Measurements from ENCODE around the gene ROR1.

The ROR1 gene

GRCh38 chr1:63858153-63858552, 84.3 kb downstream of the ROR1 start:
- no peak for DNase-seq (ENCODE audit: low spot score)

DNA sequence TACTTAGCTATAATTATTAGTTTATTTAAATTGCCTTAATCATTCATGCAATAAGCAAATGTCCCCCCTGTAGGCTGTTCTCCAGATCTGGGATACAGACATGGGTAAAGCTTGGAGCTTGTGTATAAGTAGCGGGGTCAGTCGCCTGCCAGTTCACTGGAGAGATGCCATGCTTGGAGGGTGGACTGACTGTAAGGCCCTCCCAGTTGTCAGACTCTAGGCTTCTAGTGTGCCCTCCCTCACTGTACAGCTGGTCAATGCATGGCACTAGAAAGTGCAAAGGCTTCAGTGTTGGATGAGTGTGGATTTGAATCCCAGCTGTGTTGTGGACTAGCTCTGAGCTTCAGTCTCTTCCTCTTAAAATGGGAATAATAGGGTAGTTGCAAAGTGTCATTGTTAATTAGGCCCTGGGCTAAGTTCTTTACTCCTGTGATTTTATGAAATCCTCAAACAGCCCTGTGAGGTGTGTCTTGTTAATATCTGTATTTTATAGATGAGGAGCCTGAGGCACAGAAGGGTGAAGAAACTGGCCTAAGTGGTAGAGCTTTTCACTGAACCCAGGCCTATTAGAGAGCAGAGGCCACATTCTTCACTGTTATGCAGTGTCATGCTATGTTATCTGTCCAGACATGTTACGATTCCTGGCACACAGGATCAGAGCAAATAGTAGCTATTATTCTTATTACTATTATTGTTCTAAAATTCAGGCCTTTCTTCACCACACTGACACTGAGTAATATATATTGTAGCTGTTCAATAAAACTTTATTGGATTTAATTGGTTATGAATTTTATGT, 85.9 kb downstream of the ROR1 start:
- DNase-seq (ENCODE audit: low spot score): no peak

DNA sequence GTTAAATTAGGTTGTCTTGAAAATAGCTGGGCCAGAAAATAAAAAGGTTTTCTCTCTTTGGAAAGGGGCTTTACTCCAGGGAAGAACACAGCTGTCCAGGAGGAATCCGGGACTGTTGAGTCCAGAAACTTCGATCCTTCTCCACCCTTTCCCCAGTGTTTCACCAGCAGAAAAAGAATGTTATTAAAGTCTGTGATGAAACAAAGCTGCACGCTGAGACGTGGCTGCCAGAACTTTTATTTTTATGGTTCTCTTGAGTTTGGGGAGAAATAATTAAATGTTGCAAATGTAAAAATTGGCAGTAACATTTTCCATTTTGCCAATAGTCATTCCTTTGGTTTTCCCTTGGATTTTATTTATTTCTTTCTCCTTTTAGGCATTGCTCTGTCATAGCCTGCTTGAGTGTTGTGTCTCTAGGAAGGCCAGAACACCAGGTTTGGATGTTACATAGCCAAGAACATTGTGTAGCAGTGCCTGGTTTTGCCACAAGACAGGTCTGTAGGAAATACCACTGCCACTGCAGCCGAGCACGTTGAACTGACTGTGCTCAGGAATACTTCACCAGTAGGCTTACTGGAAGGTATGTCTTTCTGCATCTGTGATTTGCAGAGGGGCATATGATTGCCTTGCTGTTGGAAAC, 87.4 kb downstream of the ROR1 start:
- DNase-seq (ENCODE audit: low spot score): no peak

GRCh38 chr1:63863145-63863544, 89.3 kb downstream of the ROR1 start:
- no peak for DNase-seq (ENCODE audit: low spot score)

DNA sequence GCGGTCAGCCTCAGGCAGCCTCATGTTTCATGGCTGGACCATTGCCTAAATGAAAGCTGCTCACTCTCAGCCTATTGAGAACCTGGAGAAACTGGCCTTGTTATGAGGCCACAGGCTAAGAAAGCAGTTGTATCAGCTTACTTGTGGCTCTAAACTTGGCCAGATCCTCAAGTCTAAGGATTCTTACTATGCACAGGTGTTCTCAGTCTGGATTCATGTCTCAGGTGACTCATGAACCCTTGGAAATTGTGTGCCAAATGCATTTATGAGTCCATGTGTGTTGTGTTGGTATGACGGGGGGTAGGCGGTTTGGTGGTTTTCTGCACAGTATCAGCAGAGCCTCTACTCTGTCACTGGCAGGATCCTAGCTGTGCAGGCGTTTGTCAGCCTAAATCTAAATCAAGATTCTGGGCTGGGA, 90.4 kb downstream of the ROR1 start:
- DNase-seq (ENCODE audit: low spot score): no peak

- no peak for DNase-seq (ENCODE audit: low spot score)
These were observed 91.7 kb downstream of the ROR1 start for GRCh38 chr1:63865561-63865960.

- DNase-seq (ENCODE audit: low spot score): no peak
These were observed 92.3 kb downstream of the ROR1 start for GRCh38 chr1:63866084-63866483.

DNA sequence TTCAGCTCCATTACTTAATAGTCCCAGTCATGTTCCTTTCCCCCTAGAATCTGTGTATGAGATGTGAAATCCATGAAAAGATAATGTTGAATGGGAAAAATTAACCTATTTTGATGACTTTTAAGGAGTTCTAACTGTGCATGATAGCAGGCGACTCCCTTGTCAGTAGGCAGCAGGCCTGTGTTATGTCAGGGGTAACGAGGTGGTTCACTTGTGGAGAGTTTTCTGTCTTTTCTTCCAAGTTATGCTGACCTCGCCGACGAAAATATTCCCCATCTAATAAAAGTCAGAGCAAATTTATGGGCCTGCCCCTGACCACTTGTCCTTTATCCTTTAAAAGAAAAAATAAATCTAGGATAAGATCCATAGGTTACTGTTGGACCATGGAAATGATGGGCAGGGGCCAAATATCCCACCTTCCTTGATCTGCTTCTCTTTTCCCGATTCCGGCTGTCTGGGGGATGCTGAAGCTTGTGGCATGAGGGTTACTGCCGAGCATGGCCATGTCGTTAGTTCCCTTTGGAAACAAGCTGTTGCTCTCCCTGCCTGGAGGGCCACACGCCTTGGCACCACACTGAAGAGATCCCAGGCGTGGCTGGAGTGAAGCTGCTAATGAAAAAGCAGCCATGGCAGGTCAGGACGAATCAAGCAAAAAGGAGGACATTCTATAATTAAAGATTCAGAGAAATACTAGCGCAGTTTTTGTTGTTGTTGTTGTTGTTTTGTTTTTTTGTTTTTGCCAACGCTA, 93.8 kb downstream of the ROR1 start:
- no peak for DNase-seq (ENCODE audit: low spot score)

DNA sequence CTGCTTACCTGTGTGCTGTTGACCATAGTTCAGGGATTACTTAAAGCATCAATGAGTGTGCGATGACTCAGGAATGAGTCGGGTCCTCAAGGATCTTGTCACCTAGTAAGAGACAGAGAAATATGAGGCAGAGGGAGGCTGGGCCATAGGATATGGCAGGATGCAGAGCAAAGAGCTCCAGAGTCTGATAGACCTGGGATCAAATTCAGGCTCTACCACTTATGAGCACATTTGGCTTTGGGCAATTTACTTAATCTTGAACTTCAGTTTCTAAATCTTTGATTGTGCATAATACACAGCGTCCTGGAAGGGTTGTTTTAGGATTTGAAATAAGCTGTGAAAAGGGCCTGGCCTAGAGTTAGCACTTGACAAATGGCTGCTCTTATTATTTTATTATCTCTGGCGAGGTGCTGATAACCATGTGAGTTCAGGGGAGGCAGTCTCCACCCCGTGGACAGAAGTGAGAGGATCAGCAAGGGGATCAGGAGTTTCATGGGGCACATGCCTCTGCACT, 94.5 kb downstream of the ROR1 start:
- DNase-seq (ENCODE audit: low spot score): no peak

- no peak for DNase-seq (ENCODE audit: low spot score)
These were observed 96.3 kb downstream of the ROR1 start for GRCh38 chr1:63870152-63870551.

DNA sequence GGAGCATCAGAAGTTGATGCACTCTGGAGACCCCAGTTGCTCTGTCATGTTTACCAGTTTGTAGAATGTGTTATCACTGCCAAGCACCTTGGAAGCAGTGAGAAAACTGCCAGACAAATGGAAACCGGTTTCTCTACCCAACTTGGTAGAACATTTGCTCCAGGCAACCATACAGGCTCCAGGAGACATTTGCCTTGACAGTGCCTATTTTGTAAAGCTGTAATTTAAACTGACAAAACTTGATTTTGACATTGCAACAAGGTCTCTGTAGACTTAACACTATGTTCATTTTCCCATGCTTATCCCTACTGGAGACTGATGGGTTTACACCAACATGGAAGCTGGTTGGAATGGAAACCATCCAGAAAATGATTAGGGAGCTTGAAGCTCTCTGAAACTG, 97.6 kb downstream of the ROR1 start:
- no peak for DNase-seq (ENCODE audit: low spot score)

GRCh38 chr1:63873751-63874150, 99.9 kb downstream of the ROR1 start:
- no peak for DNase-seq (ENCODE audit: low spot score)

DNA sequence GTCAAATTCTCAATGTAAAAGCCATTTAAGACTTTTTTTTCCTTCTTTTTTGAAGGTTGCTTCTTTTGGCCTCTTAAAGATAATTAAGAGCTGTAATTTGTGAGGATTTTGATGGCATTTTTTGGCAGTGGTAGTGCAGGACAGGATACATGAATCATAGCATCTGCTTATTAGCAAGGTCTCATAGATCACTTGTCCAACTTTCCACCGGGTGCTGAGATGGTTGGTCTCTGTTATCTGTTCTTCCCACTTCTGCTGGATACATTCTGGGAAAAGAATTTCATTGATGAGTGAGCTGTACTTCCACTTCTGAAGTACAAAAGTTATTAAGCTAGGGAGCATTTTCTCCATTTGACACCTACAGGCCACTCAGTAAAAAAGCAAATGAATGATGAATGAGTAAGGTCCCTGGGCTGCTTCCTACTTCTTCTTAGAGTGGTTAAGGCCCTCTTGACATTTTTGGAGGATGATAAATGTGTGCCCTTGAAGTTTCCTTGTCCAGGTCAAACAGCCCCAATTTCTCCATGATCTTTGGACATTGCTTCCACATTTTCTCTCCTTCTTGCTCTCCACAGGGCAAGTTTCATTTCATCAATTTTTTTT, 100.6 kb downstream of the ROR1 start:
- no peak for DNase-seq (ENCODE audit: low spot score)

DNA sequence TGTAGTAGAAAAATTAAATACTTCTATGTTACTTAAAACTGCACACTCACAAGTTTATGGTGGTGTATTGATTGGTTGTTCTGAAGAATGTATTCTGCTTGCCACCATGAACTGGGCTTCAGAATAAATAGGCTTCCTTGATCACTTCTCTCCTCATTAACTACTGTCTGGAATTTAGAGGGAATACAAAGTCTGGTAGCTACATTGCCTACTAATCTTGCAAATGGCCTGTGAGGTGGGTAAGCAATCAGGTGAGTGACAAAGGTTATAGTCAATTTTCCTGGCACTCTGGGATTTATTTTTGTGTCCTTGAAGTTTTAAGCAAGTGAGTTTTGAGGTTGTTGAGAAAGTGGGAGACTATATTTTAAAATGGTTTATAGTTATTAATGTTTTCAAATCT, 101.8 kb downstream of the ROR1 start:
- DNase-seq (ENCODE audit: low spot score): no peak

GRCh38 chr1:63877021-63877767, 103.4 kb downstream of the ROR1 start:
- DNase-seq (ENCODE audit: low spot score): no peak

- DNase-seq (ENCODE audit: low spot score): no peak
These were observed 104.0 kb downstream of the ROR1 start for GRCh38 chr1:63877816-63878215.

GRCh38 chr1:63878932-63879331, 105.1 kb downstream of the ROR1 start:
- DNase-seq (ENCODE audit: low spot score): no peak

- DNase-seq (ENCODE audit: low spot score): no peak
These were observed 107.2 kb downstream of the ROR1 start for GRCh38 chr1:63880958-63881576.

GRCh38 chr1:63882048-63882704, 108.4 kb downstream of the ROR1 start:
- DNase-seq (ENCODE audit: low spot score): peak; percentile 76

DNA sequence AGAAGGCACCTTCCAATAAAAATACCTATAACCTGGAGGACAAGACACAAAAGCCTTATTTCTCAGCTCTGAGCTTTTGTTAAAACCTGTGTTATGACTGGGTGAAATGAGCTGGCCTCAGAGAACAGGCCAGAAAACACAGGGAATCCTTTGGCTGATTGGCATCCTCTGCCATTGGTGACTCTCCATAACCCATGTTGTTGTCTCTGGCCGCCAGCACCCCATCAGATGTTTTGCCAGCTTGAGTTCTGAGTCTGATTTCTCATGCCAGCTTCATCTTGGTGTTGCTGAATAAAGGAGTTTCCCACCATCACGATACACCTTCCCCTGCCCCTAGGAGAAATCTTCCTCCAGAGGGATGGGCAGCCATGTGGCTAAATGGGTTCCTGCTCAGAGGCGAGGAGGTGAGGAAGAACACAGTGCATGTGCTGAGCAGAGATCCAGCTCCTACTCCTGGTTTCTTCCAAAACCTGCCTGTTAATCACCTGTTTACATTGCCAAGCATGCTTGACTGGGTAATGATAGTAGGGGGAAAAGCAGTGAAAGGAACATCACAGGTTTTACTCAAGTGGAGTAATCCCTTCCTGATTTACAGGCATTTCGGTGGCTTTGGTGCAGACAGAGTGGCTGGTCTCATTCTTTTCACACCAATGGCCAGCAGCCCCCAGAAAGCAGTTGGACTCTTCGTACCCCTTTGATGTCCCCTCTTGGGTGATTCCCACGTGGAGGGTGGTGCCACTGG, 109.8 kb downstream of the ROR1 start:
- no peak for DNase-seq (ENCODE audit: low spot score)
